NCI-H526 treated with DMSO at 0.1 percent for 48 hours (cell line): ENCODE data around the gene RUNX1.

Source experiments
- DNase-seq: peaks from one replicate; lab custom pipeline; 2025; lab: John Stamatoyannopoulos, UW

The RUNX1 gene

GRCh38 chr21:34825101-34825500 is 224.0 kb downstream of the RUNX1 start:
- no peak for DNase-seq

- DNase-seq = no peak
Observed at GRCh38 chr21:34824314-34824713, 224.8 kb downstream of the RUNX1 start.

GRCh38 chr21:34822942-34823341 is 226.2 kb downstream of the RUNX1 start:
- DNase-seq = no peak

GRCh38 chr21:34822168-34822567 is 226.9 kb downstream of the RUNX1 start:
- no peak for DNase-seq

GRCh38 chr21:34821717-34822116 is 227.4 kb downstream of the RUNX1 start:
- DNase-seq = no peak

- no peak for DNase-seq
Observed at GRCh38 chr21:34820051-34820450, 229.1 kb downstream of the RUNX1 start.

GRCh38 chr21:34819357-34819999 is 229.6 kb downstream of the RUNX1 start:
- DNase-seq = no peak

GRCh38 chr21:34818662-34819158 is 230.4 kb downstream of the RUNX1 start:
- DNase-seq = no peak

- DNase-seq = peak; percentile 57
Observed at GRCh38 chr21:34817821-34818661, 231.1 kb downstream of the RUNX1 start.

GRCh38 chr21:34815831-34816705 is 233.0 kb downstream of the RUNX1 start:
- no peak for DNase-seq

GRCh38 chr21:34814529-34814951 is 234.6 kb downstream of the RUNX1 start:
- DNase-seq = no peak

- no peak for DNase-seq
Observed at GRCh38 chr21:34813266-34813894, 235.7 kb downstream of the RUNX1 start.

GRCh38 chr21:34812504-34813265 is 236.4 kb downstream of the RUNX1 start:
- DNase-seq = no peak

- no peak for DNase-seq
Observed at GRCh38 chr21:34811368-34811767, 237.7 kb downstream of the RUNX1 start.

GRCh38 chr21:34810786-34811185 is 238.3 kb downstream of the RUNX1 start:
- DNase-seq = no peak

GRCh38 chr21:34809822-34810221 is 239.3 kb downstream of the RUNX1 start:
- DNase-seq = no peak

- DNase-seq = no peak
Observed at GRCh38 chr21:34808569-34809204, 240.4 kb downstream of the RUNX1 start.

- no peak for DNase-seq
Observed at GRCh38 chr21:34807881-34808568, 241.1 kb downstream of the RUNX1 start.

GRCh38 chr21:34807146-34807880 is 241.8 kb downstream of the RUNX1 start:
- DNase-seq = no peak
